ENCODE results near the gene PRKCE. TPM values are rescaled to one million over a fixed set of nuclear protein-coding genes. Genes with fewer than 3 reads are reported as not detected.
"Not testable (repeated sequence)": the region's sequence is repeated elsewhere in the genome, so short reads cannot be mapped to it uniquely, and the experiment has no call there.

PRKCE gene
- total RNA-seq, 1 donor from 2014 or later = 85.0 TPM

DNA sequence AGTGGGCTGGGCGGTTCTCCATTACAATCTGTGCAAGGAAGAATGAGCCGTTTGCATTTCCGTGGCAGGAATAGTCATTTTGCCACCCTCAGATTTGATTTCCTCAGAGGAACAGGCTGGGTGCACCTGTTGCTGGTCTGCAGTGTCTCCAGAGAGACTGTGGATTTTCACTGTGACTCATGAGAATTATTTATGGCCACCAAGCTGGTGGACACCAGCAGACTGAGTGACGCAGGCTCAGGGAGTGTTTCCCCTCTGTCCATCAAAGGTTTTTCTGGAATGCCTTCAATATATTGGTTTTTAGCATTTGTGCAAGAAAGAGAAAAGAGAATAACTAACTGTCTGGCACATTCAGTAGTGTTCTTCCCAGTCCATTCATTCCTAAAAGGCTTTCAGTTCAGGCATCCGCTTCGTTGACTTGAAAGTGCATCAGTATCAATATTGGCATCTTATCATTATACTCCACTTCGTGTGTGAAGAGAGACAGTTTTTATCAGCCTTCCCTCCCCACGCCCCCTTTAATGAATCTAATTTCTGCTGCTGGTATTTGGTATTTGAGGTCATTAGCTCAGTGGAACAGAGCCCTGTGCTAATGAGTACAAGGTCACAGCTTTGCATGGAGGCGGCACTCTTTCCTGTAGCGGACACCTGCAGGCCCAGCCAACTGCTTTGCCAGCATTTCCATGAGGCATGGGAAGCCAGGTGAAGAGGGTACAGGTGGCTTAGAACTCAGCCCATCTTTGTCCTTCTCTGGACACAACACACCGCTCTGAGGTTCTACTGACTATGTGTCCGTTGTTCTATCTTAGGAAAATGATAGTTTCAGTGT lies 39.9 kb downstream of the PRKCE start:
- TF ChIP-seq, protein P1, sequence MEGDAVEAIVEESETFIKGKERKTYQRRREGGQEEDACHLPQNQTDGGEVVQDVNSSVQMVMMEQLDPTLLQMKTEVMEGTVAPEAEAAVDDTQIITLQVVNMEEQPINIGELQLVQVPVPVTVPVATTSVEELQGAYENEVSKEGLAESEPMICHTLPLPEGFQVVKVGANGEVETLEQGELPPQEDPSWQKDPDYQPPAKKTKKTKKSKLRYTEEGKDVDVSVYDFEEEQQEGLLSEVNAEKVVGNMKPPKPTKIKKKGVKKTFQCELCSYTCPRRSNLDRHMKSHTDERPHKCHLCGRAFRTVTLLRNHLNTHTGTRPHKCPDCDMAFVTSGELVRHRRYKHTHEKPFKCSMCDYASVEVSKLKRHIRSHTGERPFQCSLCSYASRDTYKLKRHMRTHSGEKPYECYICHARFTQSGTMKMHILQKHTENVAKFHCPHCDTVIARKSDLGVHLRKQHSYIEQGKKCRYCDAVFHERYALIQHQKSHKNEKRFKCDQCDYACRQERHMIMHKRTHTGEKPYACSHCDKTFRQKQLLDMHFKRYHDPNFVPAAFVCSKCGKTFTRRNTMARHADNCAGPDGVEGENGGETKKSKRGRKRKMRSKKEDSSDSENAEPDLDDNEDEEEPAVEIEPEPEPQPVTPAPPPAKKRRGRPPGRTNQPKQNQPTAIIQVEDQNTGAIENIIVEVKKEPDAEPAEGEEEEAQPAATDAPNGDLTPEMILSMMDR (IDR thresholded peaks at IDR 0.05) = no peak
- Histone ChIP-seq H3K4me1 (peaks cover 30% of the 10 kb centered on the region), H3K9me3 (no peaks in the 10 kb centered on the region), H3K36me3 (no peaks in the 10 kb centered on the region), H3K4me3 (no peak overlapping the region), H3K27me3 (ENCODE audit: low read depth) (no peaks in the 10 kb centered on the region), H3K27ac (no peak overlapping the region)
- DNase-seq (no peak), ATAC-seq (peak in 1 of 2 donors; percentile 35)
- intact Hi-C loops (cut with DNase I) = no loop called here

DNA sequence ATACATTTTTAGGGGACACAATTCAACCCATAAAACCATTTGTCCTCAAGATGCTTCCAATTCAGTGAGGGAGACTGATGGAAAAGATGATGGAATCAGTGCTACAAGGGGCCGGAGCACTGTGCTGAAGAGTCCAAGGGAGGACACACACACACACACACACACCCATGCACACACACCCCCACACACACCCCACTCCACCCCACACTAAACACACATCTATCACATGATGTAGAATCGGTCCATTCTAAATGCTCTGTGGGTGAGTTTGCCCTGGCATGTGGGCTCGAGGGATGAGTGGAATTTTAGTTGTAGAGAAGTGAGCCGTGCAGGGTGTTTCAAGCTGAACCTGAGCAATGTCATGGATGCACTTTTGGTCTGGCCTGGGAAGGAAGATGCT lies 41.1 kb downstream of the PRKCE start:
- H3K4me3 ChIP-seq = no peak overlapping the region
- H3K36me3 ChIP-seq = no peaks in the 10 kb centered on the region
- no peaks in the 10 kb centered on the region for H3K27me3 ChIP-seq (ENCODE audit: low read depth)
- no peak overlapping the region for H3K27ac ChIP-seq
- TF ChIP-seq, protein P1 (IDR thresholded peaks at IDR 0.05) = no peak
- ATAC-seq (no peak), DNase-seq (no peak)
- intact Hi-C loops (cut with DNase I) = no loop called here
- H3K9me3 ChIP-seq = no peaks in the 10 kb centered on the region
- H3K4me1 ChIP-seq = peaks cover 30% of the 10 kb centered on the region

DNA sequence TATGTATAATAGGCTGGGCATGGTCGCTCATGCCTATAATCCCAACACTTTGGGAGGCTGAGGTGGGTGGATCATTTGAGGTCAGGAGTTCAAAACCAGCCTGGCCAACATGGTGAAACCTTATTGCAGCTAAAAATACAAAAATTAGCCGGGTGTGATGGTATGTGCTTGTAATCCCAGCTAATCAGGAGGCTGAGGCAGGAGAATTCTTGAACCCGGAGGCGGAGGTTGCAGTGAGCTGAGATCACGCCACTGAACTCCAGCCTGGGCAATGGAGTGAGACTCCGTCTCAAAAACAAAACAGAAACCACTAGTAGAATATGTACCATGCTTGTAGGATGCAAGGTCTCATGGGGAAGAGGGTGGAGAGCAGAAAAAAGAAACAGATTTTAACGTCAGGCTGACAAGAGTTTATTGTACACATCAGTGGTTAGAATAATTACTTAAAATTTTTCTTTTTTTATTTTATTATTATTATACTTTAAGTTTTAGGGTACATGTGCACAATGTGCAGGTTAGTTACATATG lies 44.1 kb downstream of the PRKCE start:
- H3K27ac ChIP-seq; H3K4me1 ChIP-seq; H3K36me3 ChIP-seq; H3K9me3 ChIP-seq; DNase-seq; ATAC-seq; H3K27me3 ChIP-seq (ENCODE audit: low read depth); intact Hi-C loops (cut with DNase I); H3K4me3 ChIP-seq: not testable (repeated sequence)

DNA sequence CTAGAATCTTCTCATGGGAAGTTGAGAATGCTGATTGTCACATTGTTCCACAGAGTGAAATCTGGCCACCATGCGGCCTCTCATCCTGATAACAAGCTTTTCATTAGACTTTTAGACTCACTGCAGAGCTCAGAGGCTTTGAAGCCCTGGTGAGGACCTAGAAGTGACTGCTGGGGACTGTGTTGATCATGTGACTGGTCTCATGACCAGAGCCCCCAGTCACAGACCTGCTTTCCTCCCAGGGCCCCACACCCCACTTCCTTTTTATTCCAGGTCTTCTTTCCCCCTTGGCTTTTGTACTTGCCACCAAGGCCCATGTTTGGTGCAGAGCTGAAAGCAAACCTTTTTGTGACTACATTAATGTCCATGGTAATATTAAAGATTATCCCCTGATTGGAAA lies 45.2 kb downstream of the PRKCE start:
- intact Hi-C loops (cut with DNase I) = no loop called here
- Histone ChIP-seq H3K9me3 (no peaks in the 10 kb centered on the region), H3K36me3 (no peaks in the 10 kb centered on the region), H3K4me3 (no peak overlapping the region), H3K27ac (no peak overlapping the region), H3K4me1 (no peaks in the 10 kb centered on the region), H3K27me3 (ENCODE audit: low read depth) (no peaks in the 10 kb centered on the region)
- ATAC-seq = no peak
- no peak for DNase-seq
- TF ChIP-seq, protein P1 (IDR thresholded peaks at IDR 0.05) = no peak

DNA sequence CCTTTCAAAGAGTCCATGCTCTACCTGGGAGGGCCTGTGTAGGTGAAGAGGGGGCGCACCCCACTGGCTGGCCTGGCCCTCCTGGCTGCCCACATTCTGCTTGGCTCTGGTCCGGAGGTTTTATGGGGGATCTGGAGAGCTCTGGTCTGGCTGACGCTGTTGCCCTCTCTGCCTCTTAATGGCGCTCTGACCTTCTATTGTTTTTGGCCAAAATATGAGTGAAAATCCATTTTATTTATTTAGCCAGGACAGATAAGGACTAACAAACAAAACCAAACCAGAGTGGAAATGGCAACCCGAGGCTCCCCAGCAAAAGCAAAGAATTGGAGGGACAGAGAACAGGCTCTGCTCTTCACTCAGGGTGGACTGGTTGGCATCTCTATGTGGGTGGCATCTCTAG lies 45.7 kb downstream of the PRKCE start:
- ATAC-seq (no peak), DNase-seq (no peak)
- Histone ChIP-seq H3K27ac (no peak overlapping the region), H3K27me3 (ENCODE audit: low read depth) (no peaks in the 10 kb centered on the region), H3K36me3 (no peaks in the 10 kb centered on the region), H3K4me3 (no peak overlapping the region), H3K4me1 (no peaks in the 10 kb centered on the region), H3K9me3 (no peaks in the 10 kb centered on the region)
- TF ChIP-seq, protein P1 (IDR thresholded peaks at IDR 0.05) = no peak
- intact Hi-C loops (cut with DNase I) = no loop called here

DNA sequence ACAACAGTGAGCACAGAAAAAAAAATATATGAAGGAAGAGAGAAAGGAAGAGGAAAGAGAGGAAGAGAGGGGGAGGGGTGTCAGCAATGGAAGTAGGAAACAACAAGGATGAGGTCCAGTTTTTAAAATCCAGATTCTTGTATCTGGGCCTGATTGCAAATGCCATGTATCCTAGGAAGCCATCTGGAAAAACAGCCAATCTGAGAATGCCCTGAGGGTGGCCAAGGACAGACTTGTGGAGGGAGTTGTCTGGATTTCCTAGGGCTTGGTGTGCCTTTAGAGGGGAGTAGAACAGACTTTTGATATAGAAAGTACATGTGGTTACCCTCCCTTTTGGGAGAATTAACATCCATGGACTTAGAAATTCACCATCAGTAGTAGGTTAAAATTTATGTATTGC lies 47.1 kb downstream of the PRKCE start:
- Histone ChIP-seq H3K4me3 (no peak overlapping the region), H3K27me3 (ENCODE audit: low read depth) (no peaks in the 10 kb centered on the region), H3K9me3 (no peaks in the 10 kb centered on the region), H3K36me3 (no peaks in the 10 kb centered on the region), H3K4me1 (no peaks in the 10 kb centered on the region), H3K27ac (no peak overlapping the region)
- ATAC-seq (no peak), DNase-seq (no peak)
- TF ChIP-seq, protein P1 (IDR thresholded peaks at IDR 0.05) = no peak
- intact Hi-C loops (cut with DNase I) = no loop called here
